GM10266 (cell line): ENCODE results near the gene RUNX1.
A peak's percentile ranks its signal among the peaks of the same experiment; 100 is the strongest.

Experiments
- DNase-seq: peaks from one replicate; pipeline ENCODE4 v3.0.0; 2012; ENCODE audit errors: extremely low spot score
- TF ChIP-seq, protein P1 (sequence below): IDR thresholded peaks from 2 replicates; pipeline ENCODE4 v1.5.1; 2012; ENCODE audit warnings: mild to moderate bottlenecking, low read depth; ENCODE audit not compliant: control insufficient read depth, insufficient read depth; ENCODE audit errors: missing control alignments

Gene RUNX1

GRCh38 chr21:34981791-34982190 is 67.3 kb downstream of the RUNX1 start:
- DNase-seq: no peak
- TF ChIP-seq, protein P1, sequence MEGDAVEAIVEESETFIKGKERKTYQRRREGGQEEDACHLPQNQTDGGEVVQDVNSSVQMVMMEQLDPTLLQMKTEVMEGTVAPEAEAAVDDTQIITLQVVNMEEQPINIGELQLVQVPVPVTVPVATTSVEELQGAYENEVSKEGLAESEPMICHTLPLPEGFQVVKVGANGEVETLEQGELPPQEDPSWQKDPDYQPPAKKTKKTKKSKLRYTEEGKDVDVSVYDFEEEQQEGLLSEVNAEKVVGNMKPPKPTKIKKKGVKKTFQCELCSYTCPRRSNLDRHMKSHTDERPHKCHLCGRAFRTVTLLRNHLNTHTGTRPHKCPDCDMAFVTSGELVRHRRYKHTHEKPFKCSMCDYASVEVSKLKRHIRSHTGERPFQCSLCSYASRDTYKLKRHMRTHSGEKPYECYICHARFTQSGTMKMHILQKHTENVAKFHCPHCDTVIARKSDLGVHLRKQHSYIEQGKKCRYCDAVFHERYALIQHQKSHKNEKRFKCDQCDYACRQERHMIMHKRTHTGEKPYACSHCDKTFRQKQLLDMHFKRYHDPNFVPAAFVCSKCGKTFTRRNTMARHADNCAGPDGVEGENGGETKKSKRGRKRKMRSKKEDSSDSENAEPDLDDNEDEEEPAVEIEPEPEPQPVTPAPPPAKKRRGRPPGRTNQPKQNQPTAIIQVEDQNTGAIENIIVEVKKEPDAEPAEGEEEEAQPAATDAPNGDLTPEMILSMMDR: no peak

GRCh38 chr21:34980423-34981115 is 68.5 kb downstream of the RUNX1 start:
- no peak for DNase-seq
- TF ChIP-seq, protein P1: no peak

DNA sequence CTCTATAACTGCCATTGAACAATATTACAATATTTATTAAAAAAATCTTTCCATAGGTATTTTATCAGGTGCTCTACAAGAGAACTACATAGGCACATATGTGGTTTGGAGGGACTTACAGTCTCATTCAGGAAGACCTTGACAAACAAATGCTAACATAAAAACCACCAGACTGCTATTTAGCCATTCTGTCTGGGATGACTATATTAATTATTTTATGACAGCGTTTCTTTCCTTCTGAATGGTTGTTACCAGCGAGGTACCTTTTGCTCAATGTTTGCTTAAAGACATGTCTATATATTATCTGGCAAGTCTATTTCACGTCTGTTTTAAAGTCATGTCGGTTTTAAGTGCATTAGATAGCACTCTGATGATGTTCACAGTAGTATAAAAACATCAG is 69.7 kb downstream of the RUNX1 start:
- DNase-seq: no peak

DNA sequence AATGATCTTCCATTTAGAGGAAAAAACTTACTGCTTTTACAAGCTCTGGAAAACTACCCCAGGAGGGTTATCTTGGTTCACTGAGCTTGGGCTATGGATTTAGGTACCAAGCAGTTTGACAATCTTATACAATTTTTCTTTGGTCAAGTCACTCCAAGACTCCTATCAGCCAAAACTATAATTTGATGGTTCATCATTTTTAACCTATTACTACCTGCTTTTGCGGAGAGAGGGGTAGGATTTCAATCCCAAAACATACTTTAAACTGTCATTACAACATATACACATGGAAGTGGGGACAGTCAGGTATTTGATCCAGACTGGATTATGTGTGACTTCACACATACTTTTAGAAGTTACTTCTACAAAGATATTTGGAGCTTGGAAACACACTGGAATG is 71.8 kb downstream of the RUNX1 start:
- no peak for DNase-seq
- TF ChIP-seq, protein P1: no peak

More for the DNA sequence above, 69.7 kb downstream of the RUNX1 start:
- TF ChIP-seq, protein P1: no peak

- peak; percentile 34 for DNase-seq
- TF ChIP-seq, protein P1: no peak
These were observed 74.7 kb downstream of the RUNX1 start for GRCh38 chr21:34974162-34974981.

DNA sequence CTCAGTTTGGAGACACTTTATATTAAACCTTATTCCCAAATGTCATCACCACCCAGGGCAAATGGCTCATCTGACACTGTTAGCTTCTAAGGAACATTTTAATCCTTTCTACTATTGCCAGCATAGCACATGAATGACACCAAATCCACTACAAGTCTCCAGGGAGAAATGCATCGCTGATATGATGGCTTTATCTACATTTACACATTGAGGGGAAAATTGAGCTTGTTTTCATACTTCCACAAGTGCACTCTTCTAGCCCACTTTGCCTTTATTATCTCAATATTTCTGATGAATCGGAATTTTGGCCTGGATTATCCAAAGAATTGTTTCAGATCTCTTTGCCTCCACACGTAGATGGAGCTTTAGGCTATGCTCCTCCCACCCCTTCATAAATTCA is 75.4 kb downstream of the RUNX1 start:
- TF ChIP-seq, protein P1: no peak
- no peak for DNase-seq

DNA sequence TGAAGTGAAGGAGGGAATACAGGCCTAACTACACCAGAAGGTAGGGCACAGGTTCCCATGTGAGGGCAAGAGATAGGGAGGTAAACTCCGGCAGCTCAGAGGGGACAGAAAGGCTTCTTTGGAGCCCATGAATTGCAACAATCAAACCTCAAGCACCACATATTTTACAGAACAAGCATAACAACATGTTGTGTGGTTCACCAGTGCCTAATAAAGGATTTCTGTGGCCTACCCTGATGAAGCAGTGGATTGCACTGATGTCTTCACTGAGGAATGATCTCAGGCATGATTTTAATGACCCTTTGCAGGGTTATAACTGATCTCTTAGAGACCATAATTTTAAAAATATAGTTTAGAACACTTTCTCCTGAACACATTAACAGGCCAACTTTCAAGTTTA is 77.4 kb downstream of the RUNX1 start:
- no peak for DNase-seq
- TF ChIP-seq, protein P1: no peak
